Osteoblast (primary cell): ENCODE measurements around the gene VGLL1. TPM values are rescaled to one million over a fixed set of nuclear protein-coding genes. Genes with fewer than 3 reads are reported as not detected.

Source experiments
- DNase-seq: peaks from one replicate; pipeline ENCODE4 v3.0.0; 2011; ENCODE audit warnings: low spot score, mixed read lengths; ENCODE audit not compliant: insufficient read length; ENCODE audit errors: missing footprints
- H2AFZ ChIP-seq: 2 replicates; pipeline ENCODE4 v1.6.0; 2011; ENCODE audit warnings: mild to moderate bottlenecking, low read length
- H3K27ac ChIP-seq: 2 replicates; pipeline ENCODE4 v1.5.1; 2011; ENCODE audit warnings: mild to moderate bottlenecking, low read depth, low read length, moderate library complexity
- H3K27me3 ChIP-seq: 2 replicates; pipeline ENCODE4 v1.6.0; 2012; ENCODE audit warnings: mild to moderate bottlenecking, control low read depth, inconsistent platforms, low read length, moderate library complexity; ENCODE audit not compliant: insufficient read depth
- H3K36me3 ChIP-seq: 2 replicates; pipeline ENCODE4 v1.5.1; 2011; ENCODE audit warnings: mild to moderate bottlenecking, low read length, control low read depth, moderate library complexity; ENCODE audit not compliant: insufficient read depth
- H3K4me1 ChIP-seq: 2 replicates; pipeline ENCODE4 v1.5.1; 2011; ENCODE audit warnings: mild to moderate bottlenecking, low read length, control low read depth, moderate library complexity; ENCODE audit not compliant: insufficient read depth
- H3K4me2 ChIP-seq: 2 replicates; pipeline ENCODE4 v1.6.0; 2011; ENCODE audit warnings: mild to moderate bottlenecking, low read length; ENCODE audit not compliant: insufficient read depth
- H3K4me3 ChIP-seq: fragments of 200-600 bp; sonication (generic); 3 replicates; pipeline ENCODE4 v1.5.1; 2012; ENCODE audit warnings: mild to moderate bottlenecking, low read length, inconsistent platforms; ENCODE audit not compliant: insufficient read depth
- H3K79me2 ChIP-seq: 2 replicates; pipeline ENCODE4 v1.6.0; 2012; ENCODE audit warnings: mild to moderate bottlenecking, low read length, control low read depth, inconsistent platforms; ENCODE audit not compliant: insufficient read depth
- H3K9me3 ChIP-seq: 2 replicates; pipeline ENCODE4 v1.5.1; 2011; ENCODE audit warnings: low read depth, low read length, control low read depth
- H4K20me1 ChIP-seq: 2 replicates; pipeline ENCODE4 v1.6.0; 2012; ENCODE audit warnings: mild to moderate bottlenecking, low read length, control low read depth; ENCODE audit not compliant: insufficient read depth
- CTCF ChIP-seq: IDR thresholded peaks from 2 replicates; pipeline ENCODE4 v1.5.1; 2011; ENCODE audit warnings: mild to moderate bottlenecking, low read depth, low read length, moderate library complexity; ENCODE audit errors: extremely low read depth
- small RNA-seq: library from RNA; depleted of rRNA; stranded (forward); fragments of <200 nt; gene quantifications from one replicate; pipeline ENCODE3, GENCODE V24; 2012
- total RNA-seq: library from RNA; depleted of rRNA; stranded (reverse); fragments of >200 nt; gene quantifications from 2 replicates; pipeline ENCODE4 v1.2.3, GENCODE V29; 2012

Gene VGLL1
- total RNA-seq, 1 donor, result not detected

GRCh38 chrX:136597954-136598353 is 65.9 kb downstream of the VGLL1 start:
- H3K4me2 ChIP-seq, result no peak overlapping the region
- H2AFZ ChIP-seq, result no peak overlapping the region
- H3K9me3 ChIP-seq, result no peaks in the 10 kb centered on the region
- H3K4me1 ChIP-seq, result no peaks in the 10 kb centered on the region
- no peak for DNase-seq
- TF ChIP-seq CTCF, result no peak
- H3K79me2 ChIP-seq, result no peaks in the 10 kb centered on the region
- no peaks in the 10 kb centered on the region for H3K36me3 ChIP-seq
- no peak overlapping the region for H3K27ac ChIP-seq
- H3K4me3 ChIP-seq, result no peak overlapping the region
- peaks cover 4% of the 10 kb centered on the region for H3K27me3 ChIP-seq
- no peaks in the 10 kb centered on the region for H4K20me1 ChIP-seq

- Histone ChIP-seq H3K27ac (no peak overlapping the region), H3K36me3 (no peaks in the 10 kb centered on the region), H2AFZ (no peak overlapping the region), H3K4me1 (no peaks in the 10 kb centered on the region), H3K4me3 (no peak overlapping the region), H3K79me2 (no peaks in the 10 kb centered on the region), H3K9me3 (no peaks in the 10 kb centered on the region), H4K20me1 (no peaks in the 10 kb centered on the region), H3K4me2 (no peak overlapping the region), H3K27me3 (peaks cover 4% of the 10 kb centered on the region)
- DNase-seq, result no peak
- no peak for TF ChIP-seq CTCF
Measured at GRCh38 chrX:136598631-136599030, 66.6 kb downstream of the VGLL1 start.

GRCh38 chrX:136600059-136600458 is 68.0 kb downstream of the VGLL1 start:
- Histone ChIP-seq H2AFZ (no peak overlapping the region), H3K36me3 (no peaks in the 10 kb centered on the region), H3K4me1 (no peaks in the 10 kb centered on the region), H3K27me3 (peaks cover 7% of the 10 kb centered on the region), H3K9me3 (no peaks in the 10 kb centered on the region), H3K79me2 (no peaks in the 10 kb centered on the region), H3K27ac (no peak overlapping the region), H3K4me2 (no peak overlapping the region), H3K4me3 (no peak overlapping the region), H4K20me1 (no peaks in the 10 kb centered on the region)
- no peak for DNase-seq
- TF ChIP-seq CTCF, result no peak

Small RNA genes lying within 50 kb of the gene (small RNA-seq; reads per million reads assigned to genes)
- not detected for gene MIR934
- not detected for gene RF00019
- not detected for gene RNU6-320P

Other genes starting within 250 kb of the VGLL1 start
- gene ADGRG4, start 231.3 kb upstream of the VGLL1 start, total RNA-seq, result not detected in 2 replicates
- gene BRS3, start 44.3 kb upstream of the VGLL1 start, total RNA-seq, result not detected in 2 replicates
- 25.3 and 26.1 TPM in 2 replicates for gene HTATSF1, start 34.6 kb upstream of the VGLL1 start, total RNA-seq
- not detected in 2 replicates for gene CD40LG, start 115.9 kb downstream of the VGLL1 start, total RNA-seq
- gene ARHGEF6, start 248.7 kb downstream of the VGLL1 start, total RNA-seq, result 17.4 and 19.2 TPM in 2 replicates